Activated CD4-positive, alpha-beta T cell treated with anti-CD3 and anti-CD28 coated beads for 48 hours (primary cell): ENCODE measurements around the gene PLXDC1.
"Not testable (repeated sequence)": the region's sequence is repeated elsewhere in the genome, so short reads cannot be mapped to it uniquely, and the experiment has no call there.

ENCODE experiments used
- DNase-seq: peaks from one replicate; pipeline ENCODE4 v3.0.0-alpha.2; 2020

Gene PLXDC1

DNA sequence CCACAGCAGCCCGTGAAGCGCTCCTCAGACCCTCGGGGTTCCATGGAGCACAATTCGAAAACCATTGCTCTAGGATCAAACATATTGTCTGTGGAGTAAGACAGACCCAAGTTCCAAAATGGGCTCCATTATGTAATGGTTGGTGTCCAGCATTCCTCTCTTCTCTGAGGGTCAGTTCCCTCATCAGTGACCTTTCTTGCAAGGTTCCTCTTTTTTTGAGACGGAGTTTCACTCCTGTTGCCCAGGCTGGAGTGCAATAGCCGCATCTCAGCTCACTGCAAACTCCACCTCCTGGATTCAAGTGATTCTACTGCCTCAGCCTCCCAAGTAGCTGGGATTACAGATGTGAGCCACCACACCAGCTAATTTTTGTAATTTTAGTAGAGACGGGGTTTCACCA, 28.4 kb downstream of the PLXDC1 start:
- DNase-seq: no peak

DNA sequence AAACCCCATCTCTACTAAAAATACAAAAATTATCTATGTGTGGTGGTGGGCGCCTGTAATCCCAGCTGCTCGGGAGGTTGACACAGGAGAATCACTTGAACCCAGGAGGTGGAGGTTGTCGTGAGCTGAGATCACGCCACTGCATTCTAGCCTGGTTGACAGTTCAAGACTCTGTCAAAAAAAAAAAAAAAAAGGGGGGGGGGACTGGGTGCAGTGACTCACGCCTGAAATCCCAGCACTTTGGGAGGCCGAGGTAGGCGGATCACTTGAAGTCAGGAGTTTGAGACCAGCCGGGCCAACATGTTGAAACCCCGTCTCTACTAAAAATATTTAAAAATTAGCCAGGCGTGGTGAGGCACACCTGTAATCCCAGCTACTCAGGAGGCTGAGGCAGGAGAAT, 29.5 kb downstream of the PLXDC1 start:
- DNase-seq: not testable (repeated sequence)

DNA sequence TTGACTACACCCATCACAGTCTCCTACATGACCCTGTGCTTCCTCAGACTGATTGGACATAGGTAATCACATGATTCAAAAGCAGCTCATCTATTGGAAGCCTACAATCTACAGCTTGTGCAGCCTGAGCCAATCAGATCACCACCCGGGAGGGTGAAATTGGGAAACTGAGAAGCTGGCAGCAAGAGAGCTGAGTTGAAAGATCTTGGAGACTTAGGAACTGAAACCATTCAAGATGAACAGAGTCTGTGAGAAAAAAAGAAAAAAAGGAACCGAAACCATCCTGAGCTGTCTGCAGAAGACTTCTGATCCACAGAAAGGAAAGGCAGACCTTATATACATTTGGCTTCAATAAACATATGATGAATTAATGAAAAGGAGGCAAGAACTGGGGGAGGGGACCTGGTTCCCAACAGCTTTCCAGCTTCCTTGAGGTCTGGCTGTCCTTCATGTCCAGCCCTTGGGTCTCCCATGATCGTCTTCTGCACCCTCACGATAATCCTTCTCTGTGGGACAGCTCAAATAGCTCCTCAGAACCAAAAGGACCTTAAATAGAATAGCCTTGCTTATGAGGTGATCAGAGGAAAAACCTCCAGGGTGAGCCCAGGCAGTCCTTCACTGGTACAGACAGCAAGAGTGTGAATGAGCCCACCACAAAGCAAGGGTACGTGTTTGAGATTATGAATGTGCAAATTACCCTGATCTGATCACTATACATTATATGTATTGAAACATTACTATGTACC, 32.6 kb downstream of the PLXDC1 start:
- no peak for DNase-seq

DNA sequence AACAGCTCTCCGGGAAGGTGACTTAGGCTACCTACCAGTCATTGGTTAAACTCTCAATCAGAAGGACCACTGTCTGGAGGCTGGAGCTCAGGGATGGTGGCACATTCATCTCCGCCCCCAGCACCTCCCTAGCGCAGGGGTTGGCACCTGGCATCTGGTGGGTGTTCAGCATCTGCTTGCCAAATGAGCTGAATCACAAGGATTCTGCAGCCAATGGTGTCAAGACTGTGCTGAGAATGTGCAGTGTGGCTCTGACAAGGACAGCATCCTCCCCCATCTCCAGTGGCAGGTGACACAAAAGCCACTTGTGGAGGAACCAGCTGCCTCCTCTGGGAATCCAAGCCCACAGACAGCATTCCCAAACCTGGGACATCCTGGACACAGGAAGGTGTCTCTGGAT, 35.2 kb downstream of the PLXDC1 start:
- DNase-seq: no peak

DNA sequence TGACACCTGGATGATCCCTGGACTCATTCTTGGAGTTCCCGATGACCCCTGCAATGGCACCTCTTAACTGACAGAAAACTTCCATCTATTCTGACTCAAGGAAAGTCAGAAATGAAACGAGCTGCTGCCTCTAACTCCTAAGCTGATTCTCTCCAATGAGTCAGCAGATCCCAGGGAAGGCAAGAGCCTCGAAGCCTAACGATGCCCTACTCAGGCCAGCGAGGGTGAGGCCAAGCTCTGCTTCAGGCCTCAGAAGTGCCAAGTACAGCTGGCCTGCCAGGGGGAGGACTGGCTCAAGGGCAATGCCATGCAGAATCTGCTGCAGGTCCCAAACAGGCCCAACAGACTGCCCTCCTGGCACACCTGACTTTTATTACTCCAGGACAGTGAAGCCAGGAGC, 36.3 kb downstream of the PLXDC1 start:
- no peak for DNase-seq

DNA sequence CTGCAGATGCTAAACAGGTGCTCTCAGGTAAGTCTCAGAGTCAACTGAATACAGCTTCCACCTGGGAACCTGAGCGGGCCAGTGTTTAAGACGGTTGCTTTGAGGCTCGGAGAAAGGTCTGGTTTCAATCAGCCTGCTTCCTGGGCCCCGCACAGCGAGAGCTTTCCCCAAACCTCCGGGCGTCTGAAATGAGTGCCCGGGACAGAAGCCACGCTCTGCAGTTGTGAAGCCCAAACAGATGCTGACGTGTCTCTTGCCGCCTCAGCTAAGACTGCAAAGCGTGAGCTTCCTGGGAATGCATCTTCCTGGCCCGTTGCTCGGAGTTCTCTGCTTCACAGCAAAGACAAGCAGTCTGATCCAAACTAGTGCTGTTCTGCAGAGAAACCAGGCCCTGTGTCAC, 36.7 kb downstream of the PLXDC1 start:
- no peak for DNase-seq

DNA sequence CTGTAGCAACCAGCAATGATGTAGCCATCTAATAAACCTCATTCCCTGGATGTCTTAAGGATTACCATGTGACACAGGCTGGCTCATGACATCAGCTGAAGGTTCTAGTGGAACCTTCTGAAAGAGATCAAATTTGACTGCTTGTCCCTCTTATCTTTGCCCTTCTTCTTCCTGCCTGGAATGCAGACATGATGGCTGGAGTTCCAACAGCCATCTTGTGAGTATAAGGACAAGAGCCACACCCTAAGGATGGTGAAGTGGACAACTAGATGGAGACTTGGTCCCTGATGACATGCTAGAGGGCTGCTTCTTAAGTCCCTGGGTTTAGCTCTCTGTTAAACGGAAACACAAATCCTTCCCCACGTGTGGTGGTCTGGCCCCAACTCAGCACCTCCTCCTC, 37.6 kb downstream of the PLXDC1 start:
- no peak for DNase-seq

DNA sequence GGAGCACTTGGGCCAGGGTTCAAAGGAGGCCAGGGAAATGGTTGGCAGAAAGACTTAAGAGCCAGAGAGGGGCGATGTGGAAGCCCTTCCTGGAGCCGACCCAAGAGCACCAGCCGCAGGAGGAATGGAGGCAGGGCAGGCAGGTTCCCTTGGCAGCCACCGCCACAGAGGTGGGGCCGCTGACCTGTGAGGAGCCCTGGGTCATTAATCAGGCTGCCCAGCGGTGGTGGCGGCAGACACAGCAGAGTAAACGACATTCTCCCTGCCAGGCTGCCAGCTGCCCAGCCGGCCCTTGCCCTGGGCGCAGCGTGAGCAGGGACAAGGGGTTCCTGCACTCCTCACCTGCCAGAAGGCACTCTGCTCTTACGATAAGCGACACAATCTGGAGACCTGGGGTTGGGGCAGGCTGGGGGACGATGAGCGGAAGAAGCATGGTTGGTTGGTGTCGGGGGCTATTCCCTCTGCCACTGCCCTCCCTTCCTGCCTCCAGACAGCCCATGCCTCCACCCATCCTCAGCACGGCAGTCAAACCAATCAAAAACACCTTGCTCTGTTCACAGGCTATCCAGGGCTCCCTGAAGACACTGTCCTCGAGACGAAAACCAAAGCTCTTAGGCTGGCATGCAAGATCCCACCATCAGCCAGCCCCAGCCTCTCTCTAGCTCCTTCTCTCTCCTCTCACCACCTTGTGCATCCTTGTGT, 40.9 kb downstream of the PLXDC1 start:
- DNase-seq: no peak

DNA sequence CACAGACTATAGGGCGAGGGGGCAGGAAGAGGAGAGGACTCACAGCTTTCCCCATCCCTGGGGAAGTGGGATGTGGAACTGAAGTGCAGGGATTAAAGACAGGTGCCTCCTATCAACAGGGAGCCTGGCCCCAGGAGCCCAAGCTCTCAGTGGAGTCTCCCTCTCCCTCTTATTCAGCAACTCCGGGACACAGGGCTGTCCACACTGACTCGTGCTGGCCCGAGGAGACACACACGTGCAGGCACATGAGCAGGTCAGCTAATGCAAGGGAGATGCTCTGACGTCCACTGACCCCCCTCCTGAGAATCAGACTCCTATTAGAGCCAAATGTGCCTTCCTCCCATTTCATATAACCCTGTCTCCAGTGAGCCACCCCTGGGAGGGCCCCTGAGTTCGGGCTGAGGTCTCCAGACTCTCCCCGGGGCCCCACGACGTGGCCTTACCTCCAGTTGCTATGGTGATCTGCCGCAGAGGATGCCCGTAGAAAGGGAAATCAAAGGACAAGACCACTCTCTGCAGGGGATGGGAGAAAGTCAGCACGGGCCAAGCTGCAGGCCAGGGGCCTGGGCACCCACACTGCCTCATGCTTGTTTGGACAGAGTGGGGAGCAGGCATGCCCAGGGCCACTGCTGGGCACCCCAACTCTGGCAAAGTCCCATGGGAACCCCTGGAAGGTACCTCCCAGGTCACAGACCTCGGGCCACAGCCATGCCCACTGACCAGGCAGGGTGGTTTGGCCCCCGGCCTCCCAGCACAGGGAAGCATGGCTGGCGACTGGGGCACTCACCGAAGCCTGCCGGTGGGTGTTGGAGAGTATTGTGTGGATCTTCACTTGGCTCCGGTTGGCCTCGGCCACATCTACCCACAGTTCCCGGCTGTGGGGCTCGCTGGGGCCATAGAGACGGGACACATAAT, 42.7 kb downstream of the PLXDC1 start:
- no peak for DNase-seq

DNA sequence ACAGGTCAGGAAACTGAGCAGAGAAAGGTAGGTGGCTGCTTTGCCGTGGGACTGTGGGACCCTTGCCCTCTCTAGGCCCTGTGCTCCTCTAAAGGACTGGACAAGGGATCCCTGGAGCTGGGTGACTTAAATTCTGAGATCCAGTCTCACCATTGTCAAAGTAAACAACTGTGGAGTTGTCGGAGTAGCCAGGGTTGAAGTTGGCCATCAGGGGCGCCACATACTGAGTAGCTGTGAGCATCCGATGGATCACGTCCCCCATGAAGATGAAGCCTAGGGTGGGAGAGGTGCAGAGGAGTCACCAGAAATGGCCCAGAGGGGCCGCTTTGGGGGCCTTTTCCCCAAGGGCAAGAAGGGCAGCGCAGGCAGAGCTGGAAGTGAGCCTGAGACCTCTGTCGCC, 43.5 kb downstream of the PLXDC1 start:
- no peak for DNase-seq

DNA sequence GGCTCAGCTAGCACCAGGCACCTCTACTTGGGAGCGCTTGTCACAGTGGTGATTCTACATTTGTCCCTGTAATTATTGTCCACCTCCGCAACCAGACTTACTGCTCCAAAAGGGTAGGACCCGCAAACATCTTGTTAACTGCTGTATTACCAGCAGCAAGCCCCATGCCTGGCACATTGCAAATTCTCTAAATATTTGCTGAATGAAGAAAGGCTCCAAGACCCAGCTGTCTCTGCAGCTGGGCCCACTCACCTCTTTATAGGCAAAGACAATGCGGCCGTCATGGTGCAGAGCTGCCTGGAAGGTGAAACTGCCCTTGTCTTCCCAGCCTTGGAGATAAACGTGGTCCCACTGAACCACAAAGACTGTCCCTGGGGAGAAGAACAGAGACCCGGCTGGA, 44.3 kb downstream of the PLXDC1 start:
- no peak for DNase-seq

DNA sequence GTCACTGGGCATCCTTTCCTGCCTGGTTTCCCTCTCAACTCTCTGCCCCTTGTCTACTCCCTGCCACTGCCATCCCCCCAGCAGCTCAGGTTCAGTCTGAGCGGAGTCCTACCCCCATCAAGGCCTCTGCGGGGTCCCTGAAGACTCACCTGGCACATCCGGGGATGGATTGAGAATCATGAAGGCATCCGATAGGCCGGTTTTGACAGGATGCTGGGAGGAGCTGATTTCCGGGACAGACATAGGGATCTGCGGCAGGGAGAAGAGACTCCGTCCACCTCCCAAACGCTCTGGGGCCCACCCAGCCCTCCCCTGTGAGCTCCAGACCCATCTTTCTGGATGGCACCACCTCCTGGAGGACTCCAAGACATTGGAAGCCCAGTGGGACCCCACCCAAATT, 45.7 kb downstream of the PLXDC1 start:
- DNase-seq: no peak

DNA sequence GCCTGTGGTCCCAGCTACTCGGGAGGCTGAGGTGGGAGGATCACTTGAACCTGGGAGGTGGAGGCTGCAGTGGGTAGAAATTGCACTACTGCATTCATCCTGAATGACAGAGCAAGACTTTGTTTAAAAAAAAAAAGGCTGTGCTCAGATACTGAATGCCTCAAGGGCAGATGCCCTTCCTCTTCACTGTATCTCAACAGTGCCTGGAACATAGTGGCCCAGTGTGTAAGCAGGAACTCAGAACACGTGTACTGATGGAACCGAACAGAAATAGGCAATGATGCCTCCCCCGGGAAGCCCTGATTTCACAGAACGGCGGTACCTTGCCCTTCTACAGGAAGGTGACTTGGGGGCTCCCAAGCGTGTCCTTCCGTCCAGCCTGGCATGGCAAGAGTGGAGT, 46.8 kb downstream of the PLXDC1 start:
- DNase-seq: no peak

DNA sequence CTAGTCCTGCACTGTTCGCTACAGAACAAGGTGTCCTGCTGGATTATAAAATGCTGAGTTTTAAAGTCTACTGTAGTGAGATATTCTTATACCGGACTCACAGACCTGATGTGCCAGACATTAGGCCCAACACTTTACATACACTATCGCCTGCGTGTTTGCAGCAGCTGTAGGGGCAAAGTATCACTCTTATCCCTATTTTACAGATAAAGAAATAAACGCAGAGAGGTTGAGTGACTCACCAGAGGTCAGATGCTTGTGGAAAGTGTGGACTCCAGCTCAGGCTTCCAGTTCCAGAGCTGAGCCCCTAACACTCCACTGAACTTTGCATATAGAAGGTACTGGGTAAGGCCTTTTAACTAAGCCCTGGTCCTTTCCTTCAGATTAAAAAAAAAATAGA, 47.4 kb downstream of the PLXDC1 start:
- DNase-seq: no peak

DNA sequence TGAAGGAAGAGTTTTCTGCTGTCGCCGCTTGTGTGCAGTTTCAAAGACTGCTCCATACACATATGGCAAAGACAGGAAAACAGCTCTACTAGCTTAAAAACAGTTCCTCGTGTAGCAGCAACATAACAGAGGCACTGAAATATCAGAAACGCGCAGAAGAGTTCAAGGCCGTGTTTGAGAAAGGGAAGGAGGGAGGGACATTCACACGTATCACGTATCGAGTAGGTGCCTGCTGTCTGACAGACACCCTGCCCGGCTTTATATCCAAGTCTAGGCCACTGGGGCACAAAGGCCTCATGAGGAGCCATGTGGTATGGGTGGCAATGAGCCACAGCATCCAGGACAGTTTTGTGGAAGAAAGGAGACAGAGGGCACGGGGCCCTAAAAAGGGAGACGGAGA, 50.3 kb downstream of the PLXDC1 start:
- no peak for DNase-seq

DNA sequence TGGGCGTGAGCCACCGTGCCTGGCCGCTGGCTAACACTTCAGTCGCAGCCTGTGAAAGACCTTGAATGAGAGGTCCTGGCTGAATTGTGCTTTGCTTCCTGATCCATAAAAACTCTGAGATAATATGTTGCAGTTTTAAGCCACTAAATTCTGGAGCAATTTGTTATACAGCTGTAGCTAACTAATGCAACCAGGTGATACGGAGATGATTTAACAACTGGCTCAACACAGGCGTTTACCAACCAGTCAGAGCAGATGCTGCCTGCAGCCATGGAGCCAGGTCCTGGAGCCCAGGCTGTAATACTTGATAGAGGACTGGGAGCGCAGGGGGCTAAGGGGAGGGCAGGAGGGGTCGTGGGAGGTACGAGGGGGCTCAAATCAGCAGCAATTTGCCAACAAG, 50.9 kb downstream of the PLXDC1 start:
- no peak for DNase-seq

DNA sequence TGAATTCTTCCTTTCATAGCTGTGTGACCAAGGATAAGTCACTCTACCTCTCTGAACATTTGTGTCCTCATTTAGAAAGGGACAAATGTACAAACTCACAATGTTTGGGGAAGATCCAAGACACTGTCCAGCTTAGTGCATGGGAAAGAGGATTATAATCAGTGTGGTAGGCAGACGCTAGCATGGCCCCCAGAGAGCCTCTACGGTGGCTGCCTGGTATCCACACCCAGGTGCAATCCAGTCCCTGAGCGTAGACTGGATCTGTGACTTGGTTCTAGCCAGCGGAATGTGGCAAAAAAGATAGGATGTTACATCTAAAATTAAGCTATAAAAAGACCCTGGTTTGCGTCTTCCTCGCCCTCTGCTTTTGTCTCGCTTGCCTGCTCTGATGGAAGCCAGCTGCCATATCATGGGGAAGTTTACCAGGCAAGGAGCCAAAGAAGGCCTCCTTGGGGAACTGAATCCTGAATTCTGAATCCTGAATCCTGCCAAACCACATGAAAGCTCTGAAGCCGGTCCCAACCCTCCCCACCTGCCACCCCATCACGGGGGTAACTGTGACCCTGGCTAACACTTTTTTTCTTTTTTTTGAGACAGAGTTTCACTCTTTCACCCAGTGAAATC, 51.7 kb downstream of the PLXDC1 start:
- DNase-seq: no peak

DNA sequence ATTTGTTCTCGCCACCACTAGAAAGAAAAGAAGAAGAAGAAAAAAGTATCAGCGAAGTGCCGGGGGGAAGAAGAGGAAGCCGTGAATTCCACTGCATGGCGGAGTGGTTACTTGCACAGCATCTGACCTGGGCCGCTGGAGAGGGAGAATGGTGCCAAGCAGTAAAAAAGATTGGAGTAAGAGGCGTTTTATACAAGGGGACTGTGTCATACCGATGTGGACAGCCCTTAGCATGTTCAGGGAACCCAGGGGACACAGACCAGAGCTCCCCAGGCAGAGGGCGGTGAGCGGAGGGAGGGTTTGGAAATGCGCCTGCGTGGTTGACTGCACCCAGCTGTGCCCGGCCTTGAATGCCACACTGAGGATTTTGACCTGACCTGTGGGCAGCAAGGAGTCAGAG, 52.8 kb downstream of the PLXDC1 start:
- DNase-seq: no peak

DNA sequence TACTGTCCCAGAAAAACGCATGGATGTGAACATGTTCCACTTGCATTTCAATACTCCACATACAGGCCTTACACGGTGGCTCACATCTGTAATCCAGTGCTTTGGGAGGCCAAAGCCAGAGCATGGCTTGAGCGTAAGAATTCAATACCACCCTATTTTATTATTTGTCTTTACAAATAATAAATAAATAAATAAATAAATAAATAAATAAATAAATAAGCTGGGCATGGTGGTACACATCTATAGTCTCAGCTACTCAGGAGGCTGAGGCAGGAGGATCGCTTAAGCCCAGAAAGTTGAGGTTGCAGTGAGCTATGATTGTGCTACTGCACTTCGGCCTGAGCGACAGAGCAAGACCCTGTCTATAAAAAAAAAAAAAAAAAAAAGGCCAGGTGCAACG, 53.9 kb downstream of the PLXDC1 start:
- DNase-seq: no peak

DNA sequence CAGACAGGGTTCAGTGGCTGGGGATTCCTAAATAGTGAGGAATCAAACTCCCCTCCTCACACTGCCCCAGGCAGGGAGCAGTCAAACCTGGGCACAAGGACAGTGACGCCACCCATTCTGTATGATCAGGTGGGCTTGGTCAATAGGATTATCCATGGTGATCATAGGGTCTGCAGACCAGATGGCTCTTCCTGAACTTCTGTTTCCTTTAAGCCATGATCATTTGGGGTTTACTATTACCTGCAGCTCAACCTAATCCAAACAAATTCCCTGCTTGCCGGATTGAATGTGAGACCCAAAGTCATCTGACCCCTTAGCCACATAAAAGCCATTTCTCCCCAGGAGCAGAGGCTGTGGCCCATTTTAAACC, 54.3 kb downstream of the PLXDC1 start:
- DNase-seq: no peak

DNA sequence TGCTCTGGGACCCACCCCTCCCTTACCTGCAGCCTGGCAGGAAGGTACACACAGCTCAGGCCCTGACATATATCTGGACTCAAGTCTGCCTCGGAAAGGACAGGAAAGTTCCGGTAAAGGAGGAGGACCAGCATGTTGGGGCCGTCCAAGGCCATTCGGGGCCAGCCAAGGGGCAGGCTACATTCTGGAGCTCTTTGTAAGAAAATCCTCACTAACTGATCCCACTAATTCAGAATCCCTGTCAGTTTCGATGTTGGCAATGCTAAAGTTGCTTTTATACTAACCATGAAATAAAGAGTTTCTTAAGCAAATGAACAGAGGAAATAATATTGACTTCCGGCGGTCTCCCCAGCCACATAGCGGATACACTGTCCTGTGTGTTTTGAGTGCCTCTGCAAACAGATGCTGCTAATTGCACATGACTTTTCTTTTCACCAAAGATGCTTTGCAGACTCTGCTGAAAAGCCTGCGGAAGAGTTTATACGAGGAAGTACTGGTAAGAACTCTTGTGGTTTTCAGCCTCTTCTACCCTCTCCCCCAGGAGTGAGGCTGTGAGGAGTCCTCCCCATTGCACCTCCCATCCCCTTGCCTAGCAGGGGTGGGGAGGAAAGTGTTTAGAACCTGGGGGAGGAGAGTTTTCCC, 54.8 kb downstream of the PLXDC1 start:
- no peak for DNase-seq

DNA sequence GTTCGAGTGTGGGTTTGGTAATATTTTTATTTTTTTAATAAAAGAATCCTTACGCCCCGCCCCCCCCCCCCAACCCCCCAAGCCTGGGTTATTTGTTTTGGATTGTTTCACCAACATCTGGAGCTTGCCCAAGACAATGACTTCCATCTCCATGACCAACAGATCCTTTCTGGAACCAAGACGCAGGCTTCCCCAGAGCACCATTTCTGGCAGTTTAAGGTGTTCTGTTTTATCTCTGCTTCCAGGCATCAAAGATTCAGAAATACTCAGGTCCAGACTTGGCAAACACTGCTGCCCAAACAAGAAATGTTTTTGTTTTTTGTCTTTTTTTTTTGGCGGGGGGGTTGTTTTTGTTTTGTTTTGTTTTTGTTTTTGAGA, 56.1 kb downstream of the PLXDC1 start:
- DNase-seq: no peak
